Measurements from ENCODE around the gene NECAB3.
A peak's percentile ranks its signal among the peaks of the same experiment; 100 is the strongest.

The NECAB3 gene

DNA sequence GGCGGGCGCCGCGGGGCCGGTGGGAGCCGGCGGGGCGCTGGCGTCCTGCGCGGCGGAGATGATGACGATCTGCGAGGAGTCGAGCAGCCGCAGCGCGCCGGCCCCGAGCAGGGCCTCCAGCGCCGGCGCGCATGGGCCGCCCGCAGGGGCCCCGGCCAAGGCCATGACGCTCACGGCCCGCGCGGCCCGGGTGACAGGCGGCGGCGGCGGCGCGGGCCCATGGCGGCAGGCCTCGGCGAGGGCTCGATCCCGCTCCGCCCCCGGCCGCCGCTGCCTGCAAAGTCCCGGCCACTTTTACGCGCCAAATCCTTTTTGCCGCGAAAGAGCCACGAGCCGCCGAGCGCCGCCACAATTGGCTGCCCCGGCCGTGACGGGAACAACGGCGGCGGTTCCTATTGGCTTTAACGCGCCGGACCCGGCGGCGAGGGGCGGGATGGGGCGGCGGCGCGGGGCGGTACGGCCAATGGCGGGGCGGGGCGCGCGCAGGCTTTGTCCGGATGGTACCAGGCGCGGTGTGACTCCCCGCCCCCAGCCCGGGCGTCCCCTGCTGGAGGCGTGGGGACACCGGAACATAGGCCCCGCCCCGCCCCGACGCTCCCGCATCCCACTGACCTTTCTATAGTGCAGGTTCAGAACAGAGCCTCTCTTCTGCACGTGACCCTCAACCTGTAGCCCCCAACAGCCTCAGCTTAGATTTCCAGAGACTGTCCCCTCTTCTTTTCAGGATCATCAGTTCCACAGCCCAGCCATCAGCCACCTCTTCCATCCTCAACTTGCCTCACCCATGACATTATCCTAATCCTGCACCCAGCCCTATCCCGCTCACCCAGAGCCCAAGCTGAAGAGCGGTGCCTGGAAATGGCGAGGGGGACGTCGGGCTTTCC lies 12.1 kb upstream of the NECAB3 start, which contains the start of gene E2F1:
Gene E2F1 (minus strand): TSS at position 286 of the 884 bp plus-strand sequence. CDS start 121 bp downstream, at position 165.
- no peak for DNase-seq (ENCODE audit: low read depth, low spot score)
- POLR2A ChIA-PET = no interaction called here
- CTCF ChIA-PET = interaction anchor here (0.8 to 2.6 kb wide), 7 partner anchors 9 to 18 kb away, joined by 3 to 18 read pairs (median 3); partner anchors contain the start of gene ACTL10
- peak within 1 kb of the TSS; percentile 56 for H3K4me3 ChIP-seq (ENCODE audit: low read depth, low read length)
- peak; percentile 42 for TF ChIP-seq CTCF (IDR thresholded peaks at IDR 0.05; ENCODE audit: insufficient read depth, low read length, missing control alignments)

- TF ChIP-seq CTCF (IDR thresholded peaks at IDR 0.05; ENCODE audit: insufficient read depth, low read length, missing control alignments) = no peak
- POLR2A ChIA-PET = no interaction called here
- CTCF ChIA-PET = interaction anchor here (1.1 kb wide), 2 partner anchors 10 to 17 kb away, joined by 3 to 5 read pairs; no protein-coding TSS in a partner anchor
- no peak for DNase-seq (ENCODE audit: low read depth, low spot score)
- peak overlapping the region; percentile 49 for H3K4me3 ChIP-seq (ENCODE audit: low read depth, low read length)
Observed at GRCh38 chr20:33685328-33686099, 11.3 kb upstream of the NECAB3 start.

DNA sequence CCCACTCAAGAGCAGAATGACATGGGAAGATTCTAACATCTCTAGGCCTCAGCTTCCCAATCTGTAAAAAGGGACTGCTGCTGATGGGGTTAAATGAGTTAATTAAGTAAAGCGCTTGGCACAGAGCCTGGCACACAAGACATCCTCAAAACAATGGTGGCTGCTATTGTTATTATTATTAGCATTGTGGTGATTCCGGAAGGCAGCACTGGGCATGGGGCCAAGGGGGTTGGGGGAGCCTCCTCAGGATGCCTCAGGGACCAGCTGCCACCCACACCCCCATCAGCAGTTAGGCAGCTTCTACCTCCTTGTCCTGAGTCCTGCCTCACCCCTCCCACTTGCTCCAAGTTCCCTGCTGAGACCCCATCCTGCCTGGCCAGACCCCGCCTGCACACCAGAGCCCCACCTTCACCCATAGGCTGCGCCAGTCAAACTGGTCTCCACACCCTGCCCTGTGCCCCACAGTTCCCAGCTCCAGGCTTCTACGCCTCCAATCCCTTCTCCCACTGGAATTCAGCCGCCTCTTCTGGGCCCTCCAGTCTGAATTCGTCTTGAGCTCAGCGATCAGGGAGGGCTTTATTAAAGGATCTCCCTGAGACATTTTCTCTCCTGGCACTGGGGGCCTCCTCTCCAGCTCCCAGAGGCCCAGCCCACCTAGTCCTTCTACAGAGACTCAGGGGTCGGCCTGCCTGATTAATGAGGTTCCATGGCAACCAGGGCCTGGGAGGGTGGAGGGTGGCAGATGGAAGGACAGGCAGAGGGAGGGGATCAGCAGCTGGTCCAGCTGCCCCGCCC lies 10.5 kb upstream of the NECAB3 start:
- no peak for TF ChIP-seq CTCF (IDR thresholded peaks at IDR 0.05; ENCODE audit: insufficient read depth, low read length, missing control alignments)
- POLR2A ChIA-PET = no interaction called here
- peak overlapping the region; percentile 49 for H3K4me3 ChIP-seq (ENCODE audit: low read depth, low read length)
- CTCF ChIA-PET = interaction anchor here (0.9 to 1.1 kb wide), 4 partner anchors 9 to 18 kb away, joined by 3 to 5 read pairs (median 3); partner anchors contain the start of gene ACTL10
- DNase-seq (ENCODE audit: low read depth, low spot score) = no peak

DNA sequence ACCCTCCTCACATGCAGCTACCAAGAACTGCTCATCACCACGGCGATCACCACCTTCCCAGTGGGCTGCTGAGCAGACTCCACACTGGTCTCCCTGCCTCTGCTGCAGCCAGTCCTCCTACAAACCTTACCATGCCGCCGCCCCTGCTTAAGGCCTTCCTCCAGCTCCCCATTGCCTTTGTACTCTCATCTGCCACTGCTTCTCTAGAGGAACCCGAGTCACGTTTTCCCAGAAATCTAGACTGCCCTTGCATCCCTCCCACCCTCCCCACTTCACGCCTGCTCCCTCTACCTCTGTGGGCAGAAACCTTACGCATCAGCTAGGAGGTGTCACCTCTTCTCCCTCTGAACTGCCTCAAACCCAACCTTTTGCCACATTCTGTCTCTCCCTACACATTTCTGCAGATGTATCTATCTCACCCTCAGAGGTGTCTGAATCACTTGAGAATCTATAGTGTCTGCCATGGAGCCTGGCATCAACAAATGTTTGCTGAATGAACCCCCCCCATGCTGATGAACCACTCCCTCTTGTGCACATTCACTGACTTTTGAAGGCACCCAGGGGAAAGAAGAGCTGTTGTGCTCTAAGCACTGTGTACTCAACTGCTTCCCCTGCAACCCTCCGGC lies 7.6 kb upstream of the NECAB3 start:
- no peak for DNase-seq (ENCODE audit: low read depth, low spot score)
- ChIA-PET POLR2A (interaction anchor here (0.9 kb wide), 1 partner anchor 17 kb away, joined by 3 read pairs; no protein-coding TSS in a partner anchor), CTCF (interaction anchor here (1.2 to 5.3 kb wide), 2 partner anchors 13 kb away, joined by 4 to 40 read pairs; partner anchors contain the start of gene ACTL10)
- no peak overlapping the region for H3K4me3 ChIP-seq (ENCODE audit: low read depth, low read length)
- TF ChIP-seq CTCF (IDR thresholded peaks at IDR 0.05; ENCODE audit: insufficient read depth, low read length, missing control alignments) = no peak

GRCh38 chr20:33681288-33681687 lies 7.1 kb upstream of the NECAB3 start:
- CTCF ChIA-PET = interaction anchor here (5.3 kb wide), 1 partner anchor 13 kb away, joined by 40 read pairs; the partner anchor contains the start of gene ACTL10
- DNase-seq (ENCODE audit: low read depth, low spot score) = no peak
- POLR2A ChIA-PET = interaction anchor here (0.6 to 0.9 kb wide), 2 partner anchors 9 to 17 kb away, joined by 3 read pairs; no protein-coding TSS in a partner anchor
- TF ChIP-seq CTCF (IDR thresholded peaks at IDR 0.05; ENCODE audit: insufficient read depth, low read length, missing control alignments) = no peak
- H3K4me3 ChIP-seq (ENCODE audit: low read depth, low read length) = no peak overlapping the region
